Kidney epithelial cell (primary cell): ENCODE data around the gene CCDC110. TPM values are rescaled to one million over a fixed set of nuclear protein-coding genes. Genes with fewer than 3 reads are reported as not detected.
A peak's percentile ranks its signal among the peaks of the same experiment; 100 is the strongest.

Source experiments
- DNase-seq: peaks from one replicate; pipeline ENCODE4 v3.0.0-alpha.2; 2010; ENCODE audit warnings: low read depth
- H3K27me3 ChIP-seq: 2 replicates; pipeline ENCODE4 v1.6.0; 2011; ENCODE audit warnings: low read length; ENCODE audit not compliant: control insufficient read depth, insufficient read depth
- H3K36me3 ChIP-seq: 2 replicates; pipeline ENCODE4 v1.5.1; 2011; ENCODE audit warnings: low read length; ENCODE audit not compliant: control insufficient read depth, insufficient read depth
- H3K4me3 ChIP-seq: 2 replicates; pipeline ENCODE4 v1.5.1; 2011; ENCODE audit warnings: low read depth, mild to moderate bottlenecking, control low read depth, low read length
- CTCF ChIP-seq: IDR thresholded peaks from 2 replicates; pipeline ENCODE4 v1.5.1; 2011; ENCODE audit warnings: mild to moderate bottlenecking, moderate library complexity, low read length, control low read depth, inconsistent platforms; ENCODE audit not compliant: insufficient read depth, poor library complexity, severe bottlenecking
- total RNA-seq: library from RNA; depleted of rRNA; stranded (reverse); fragments of >200 nt; gene quantifications from 2 replicates; pipeline ENCODE4 v1.2.3, GENCODE V29; 2015

Gene CCDC110
- total RNA-seq, 1 donor from 2014 or later, result 0.38 TPM

- DNase-seq, result peak; percentile 39
- no peaks in the 10 kb centered on the region for H3K27me3 ChIP-seq
- no peak for TF ChIP-seq CTCF
- no peaks in the 10 kb centered on the region for H3K36me3 ChIP-seq
- H3K4me3 ChIP-seq, result peak within 1 kb of the TSS; percentile 78
These were observed 45.7 kb downstream of the CCDC110 start, which contains the start of gene UFSP2 for GRCh38 chr4:185425647-185426352. Gene UFSP2 (minus strand): TSS chr4:185425964. CDS start chr4:185425868, 96 bp downstream.

GRCh38 chr4:185424905-185425646 lies 46.5 kb downstream of the CCDC110 start:
- H3K36me3 ChIP-seq, result no peaks in the 10 kb centered on the region
- H3K27me3 ChIP-seq, result no peaks in the 10 kb centered on the region
- peak overlapping the region; percentile 78 for H3K4me3 ChIP-seq
- TF ChIP-seq CTCF, result no peak
- peak; percentile 5 for DNase-seq

GRCh38 chr4:185421366-185422124 lies 50.0 kb downstream of the CCDC110 start:
- Histone ChIP-seq H3K36me3 (no peaks in the 10 kb centered on the region), H3K27me3 (no peaks in the 10 kb centered on the region), H3K4me3 (no peak overlapping the region)
- no peak for DNase-seq
- TF ChIP-seq CTCF, result no peak

- no peaks in the 10 kb centered on the region for H3K27me3 ChIP-seq
- no peak overlapping the region for H3K4me3 ChIP-seq
- no peaks in the 10 kb centered on the region for H3K36me3 ChIP-seq
- DNase-seq, result no peak
- no peak for TF ChIP-seq CTCF
These were observed 54.6 kb downstream of the CCDC110 start for GRCh38 chr4:185416955-185417354.

GRCh38 chr4:185412412-185412811 lies 59.1 kb downstream of the CCDC110 start:
- no peak for DNase-seq
- Histone ChIP-seq H3K27me3 (no peaks in the 10 kb centered on the region), H3K36me3 (no peaks in the 10 kb centered on the region), H3K4me3 (no peak overlapping the region)
- TF ChIP-seq CTCF, result no peak
